Measurements from ENCODE around the gene ZNF664.
"Not testable (repeated sequence)": the region's sequence is repeated elsewhere in the genome, so short reads cannot be mapped to it uniquely, and the experiment has no call there.

DNA sequence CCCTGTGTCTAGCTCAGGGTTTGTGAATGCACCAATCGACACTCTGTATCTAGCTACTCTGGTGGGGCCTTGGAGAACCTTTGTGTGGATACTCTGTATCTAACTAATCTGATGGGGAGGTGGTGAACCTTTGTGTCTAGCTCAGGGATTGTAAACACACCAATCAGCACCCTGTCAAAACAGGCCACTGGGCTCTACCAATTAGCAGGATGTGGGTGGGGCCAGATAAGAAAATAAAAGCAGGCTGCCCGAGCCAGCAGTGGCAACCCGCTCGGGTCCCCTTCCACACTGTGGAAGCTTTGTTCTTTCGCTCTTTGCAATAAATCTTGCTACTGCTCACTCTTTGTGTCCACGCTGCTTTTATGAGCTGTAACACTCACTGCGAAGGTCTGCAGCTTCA lies 25.5 kb upstream of the ZNF664 start:
- TF ChIP-seq NFYB (CRISPR knock-in tag; IDR thresholded peaks at IDR 0.05): peak; percentile 60
- TF ChIP-seq HMG20B (CRISPR knock-in tag; conservative IDR thresholded peaks at IDR 0.05); POLR2AphosphoS2 (IDR thresholded peaks at IDR 0.05; ENCODE audit: low read depth, low read length); EED (CRISPR knock-in tag; IDR thresholded peaks at IDR 0.05); SNAPC2 (CRISPR knock-in tag; IDR thresholded peaks at IDR 0.05); CBX5 (CRISPR knock-in tag; IDR thresholded peaks at IDR 0.05; ENCODE audit: borderline replicate concordance); FOXP1 (IDR thresholded peaks at IDR 0.05); FOXP1 (CRISPR knock-in tag; IDR thresholded peaks at IDR 0.05); HDAC1 (CRISPR knock-in tag; IDR thresholded peaks at IDR 0.05); TCF12 (IDR thresholded peaks at IDR 0.05); TCF12 (CRISPR knock-in tag; IDR thresholded peaks at IDR 0.05): not testable (repeated sequence)
- TF ChIP-seq, protein P1, sequence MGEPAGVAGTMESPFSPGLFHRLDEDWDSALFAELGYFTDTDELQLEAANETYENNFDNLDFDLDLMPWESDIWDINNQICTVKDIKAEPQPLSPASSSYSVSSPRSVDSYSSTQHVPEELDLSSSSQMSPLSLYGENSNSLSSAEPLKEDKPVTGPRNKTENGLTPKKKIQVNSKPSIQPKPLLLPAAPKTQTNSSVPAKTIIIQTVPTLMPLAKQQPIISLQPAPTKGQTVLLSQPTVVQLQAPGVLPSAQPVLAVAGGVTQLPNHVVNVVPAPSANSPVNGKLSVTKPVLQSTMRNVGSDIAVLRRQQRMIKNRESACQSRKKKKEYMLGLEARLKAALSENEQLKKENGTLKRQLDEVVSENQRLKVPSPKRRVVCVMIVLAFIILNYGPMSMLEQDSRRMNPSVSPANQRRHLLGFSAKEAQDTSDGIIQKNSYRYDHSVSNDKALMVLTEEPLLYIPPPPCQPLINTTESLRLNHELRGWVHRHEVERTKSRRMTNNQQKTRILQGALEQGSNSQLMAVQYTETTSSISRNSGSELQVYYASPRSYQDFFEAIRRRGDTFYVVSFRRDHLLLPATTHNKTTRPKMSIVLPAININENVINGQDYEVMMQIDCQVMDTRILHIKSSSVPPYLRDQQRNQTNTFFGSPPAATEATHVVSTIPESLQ (CRISPR knock-in tag; conservative IDR thresholded peaks at IDR 0.05): not testable (repeated sequence)
- TF ChIP-seq, protein P2, sequence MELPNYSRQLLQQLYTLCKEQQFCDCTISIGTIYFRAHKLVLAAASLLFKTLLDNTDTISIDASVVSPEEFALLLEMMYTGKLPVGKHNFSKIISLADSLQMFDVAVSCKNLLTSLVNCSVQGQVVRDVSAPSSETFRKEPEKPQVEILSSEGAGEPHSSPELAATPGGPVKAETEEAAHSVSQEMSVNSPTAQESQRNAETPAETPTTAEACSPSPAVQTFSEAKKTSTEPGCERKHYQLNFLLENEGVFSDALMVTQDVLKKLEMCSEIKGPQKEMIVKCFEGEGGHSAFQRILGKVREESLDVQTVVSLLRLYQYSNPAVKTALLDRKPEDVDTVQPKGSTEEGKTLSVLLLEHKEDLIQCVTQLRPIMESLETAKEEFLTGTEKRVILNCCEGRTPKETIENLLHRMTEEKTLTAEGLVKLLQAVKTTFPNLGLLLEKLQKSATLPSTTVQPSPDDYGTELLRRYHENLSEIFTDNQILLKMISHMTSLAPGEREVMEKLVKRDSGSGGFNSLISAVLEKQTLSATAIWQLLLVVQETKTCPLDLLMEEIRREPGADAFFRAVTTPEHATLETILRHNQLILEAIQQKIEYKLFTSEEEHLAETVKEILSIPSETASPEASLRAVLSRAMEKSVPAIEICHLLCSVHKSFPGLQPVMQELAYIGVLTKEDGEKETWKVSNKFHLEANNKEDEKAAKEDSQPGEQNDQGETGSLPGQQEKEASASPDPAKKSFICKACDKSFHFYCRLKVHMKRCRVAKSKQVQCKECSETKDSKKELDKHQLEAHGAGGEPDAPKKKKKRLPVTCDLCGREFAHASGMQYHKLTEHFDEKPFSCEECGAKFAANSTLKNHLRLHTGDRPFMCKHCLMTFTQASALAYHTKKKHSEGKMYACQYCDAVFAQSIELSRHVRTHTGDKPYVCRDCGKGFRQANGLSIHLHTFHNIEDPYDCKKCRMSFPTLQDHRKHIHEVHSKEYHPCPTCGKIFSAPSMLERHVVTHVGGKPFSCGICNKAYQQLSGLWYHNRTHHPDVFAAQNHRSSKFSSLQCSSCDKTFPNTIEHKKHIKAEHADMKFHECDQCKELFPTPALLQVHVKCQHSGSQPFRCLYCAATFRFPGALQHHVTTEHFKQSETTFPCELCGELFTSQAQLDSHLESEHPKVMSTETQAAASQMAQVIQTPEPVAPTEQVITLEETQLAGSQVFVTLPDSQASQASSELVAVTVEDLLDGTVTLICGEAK (IDR thresholded peaks at IDR 0.05): not testable (repeated sequence)
- TF ChIP-seq, protein P2 (CRISPR knock-in tag; IDR thresholded peaks at IDR 0.05): not testable (repeated sequence)
- TF ChIP-seq, protein P3, sequence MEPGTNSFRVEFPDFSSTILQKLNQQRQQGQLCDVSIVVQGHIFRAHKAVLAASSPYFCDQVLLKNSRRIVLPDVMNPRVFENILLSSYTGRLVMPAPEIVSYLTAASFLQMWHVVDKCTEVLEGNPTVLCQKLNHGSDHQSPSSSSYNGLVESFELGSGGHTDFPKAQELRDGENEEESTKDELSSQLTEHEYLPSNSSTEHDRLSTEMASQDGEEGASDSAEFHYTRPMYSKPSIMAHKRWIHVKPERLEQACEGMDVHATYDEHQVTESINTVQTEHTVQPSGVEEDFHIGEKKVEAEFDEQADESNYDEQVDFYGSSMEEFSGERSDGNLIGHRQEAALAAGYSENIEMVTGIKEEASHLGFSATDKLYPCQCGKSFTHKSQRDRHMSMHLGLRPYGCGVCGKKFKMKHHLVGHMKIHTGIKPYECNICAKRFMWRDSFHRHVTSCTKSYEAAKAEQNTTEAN (CRISPR knock-in tag; conservative IDR thresholded peaks at IDR 0.05): not testable (repeated sequence)
- TF ChIP-seq, protein P4, sequence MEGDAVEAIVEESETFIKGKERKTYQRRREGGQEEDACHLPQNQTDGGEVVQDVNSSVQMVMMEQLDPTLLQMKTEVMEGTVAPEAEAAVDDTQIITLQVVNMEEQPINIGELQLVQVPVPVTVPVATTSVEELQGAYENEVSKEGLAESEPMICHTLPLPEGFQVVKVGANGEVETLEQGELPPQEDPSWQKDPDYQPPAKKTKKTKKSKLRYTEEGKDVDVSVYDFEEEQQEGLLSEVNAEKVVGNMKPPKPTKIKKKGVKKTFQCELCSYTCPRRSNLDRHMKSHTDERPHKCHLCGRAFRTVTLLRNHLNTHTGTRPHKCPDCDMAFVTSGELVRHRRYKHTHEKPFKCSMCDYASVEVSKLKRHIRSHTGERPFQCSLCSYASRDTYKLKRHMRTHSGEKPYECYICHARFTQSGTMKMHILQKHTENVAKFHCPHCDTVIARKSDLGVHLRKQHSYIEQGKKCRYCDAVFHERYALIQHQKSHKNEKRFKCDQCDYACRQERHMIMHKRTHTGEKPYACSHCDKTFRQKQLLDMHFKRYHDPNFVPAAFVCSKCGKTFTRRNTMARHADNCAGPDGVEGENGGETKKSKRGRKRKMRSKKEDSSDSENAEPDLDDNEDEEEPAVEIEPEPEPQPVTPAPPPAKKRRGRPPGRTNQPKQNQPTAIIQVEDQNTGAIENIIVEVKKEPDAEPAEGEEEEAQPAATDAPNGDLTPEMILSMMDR (CRISPR knock-in tag; IDR thresholded peaks at IDR 0.05): not testable (repeated sequence)
- TF ChIP-seq, protein P5, sequence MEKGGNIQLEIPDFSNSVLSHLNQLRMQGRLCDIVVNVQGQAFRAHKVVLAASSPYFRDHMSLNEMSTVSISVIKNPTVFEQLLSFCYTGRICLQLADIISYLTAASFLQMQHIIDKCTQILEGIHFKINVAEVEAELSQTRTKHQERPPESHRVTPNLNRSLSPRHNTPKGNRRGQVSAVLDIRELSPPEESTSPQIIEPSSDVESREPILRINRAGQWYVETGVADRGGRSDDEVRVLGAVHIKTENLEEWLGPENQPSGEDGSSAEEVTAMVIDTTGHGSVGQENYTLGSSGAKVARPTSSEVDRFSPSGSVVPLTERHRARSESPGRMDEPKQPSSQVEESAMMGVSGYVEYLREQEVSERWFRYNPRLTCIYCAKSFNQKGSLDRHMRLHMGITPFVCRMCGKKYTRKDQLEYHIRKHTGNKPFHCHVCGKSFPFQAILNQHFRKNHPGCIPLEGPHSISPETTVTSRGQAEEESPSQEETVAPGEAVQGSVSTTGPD (CRISPR knock-in tag; IDR thresholded peaks at IDR 0.05): not testable (repeated sequence)
